OCI-LY7 (cell line): ENCODE measurements around the gene SUPT3H. TPM values are rescaled to one million over a fixed set of nuclear protein-coding genes. Genes with fewer than 3 reads are reported as not detected.

Experiments used
- BruUV-seq: library from RNA; stranded (reverse); fragments of 400-500 nt; replicated peaks from 2 replicates; lab custom pipeline; 2021; lab: Mats Ljungman, UMichigan
- CTCF ChIA-PET: fragments of 300-600 bp; sonication (Branson Sonifier 250); formaldehyde crosslinking; loops from one replicate; lab custom pipeline; 2022; ENCODE audit warnings: antibody characterized with exemption; ENCODE audit not compliant: unreplicated experiment; lab: Charles Lee
- POLR2A ChIA-PET: fragments of 300-600 bp; sonication (Branson Sonifier 250); formaldehyde crosslinking; loops from one replicate; lab custom pipeline; 2022; ENCODE audit warnings: antibody characterized with exemption; lab: Charles Lee
- DNase-seq: peaks from one replicate; pipeline ENCODE4 v3.0.0-alpha.2; 2015; ENCODE audit warnings: low spot score
- H2AFZ ChIP-seq: fragments of 200-600 bp; sonication (generic), shearing (Covaris generic); 2 replicates; pipeline ENCODE4 v1.6.1; 2014; ENCODE audit warnings: mild to moderate bottlenecking, antibody characterized with exemption, low read length, moderate library complexity
- H3K27ac ChIP-seq: fragments of 200-600 bp; sonication (generic); 2 replicates; pipeline ENCODE4 v1.5.1; 2014; ENCODE audit warnings: mixed run types, low read depth, mild to moderate bottlenecking, moderate library complexity, low read length, inconsistent platforms; ENCODE audit not compliant: poor library complexity, severe bottlenecking
- H3K36me3 ChIP-seq: fragments of 200-600 bp; sonication (generic); 2 replicates; pipeline ENCODE4 v1.6.1; 2014; ENCODE audit warnings: mild to moderate bottlenecking, antibody characterized with exemption, low read length, moderate library complexity, mixed read lengths; ENCODE audit not compliant: insufficient read depth
- H3K4me1 ChIP-seq: fragments of 200-600 bp; sonication (generic); 2 replicates; pipeline ENCODE4 v1.5.1; 2014; ENCODE audit warnings: mild to moderate bottlenecking, low read length; ENCODE audit not compliant: insufficient read depth, poor library complexity, severe bottlenecking
- H3K4me2 ChIP-seq: fragments of 200-600 bp; sonication (generic); 2 replicates; pipeline ENCODE4 v1.6.1; 2014; ENCODE audit warnings: mild to moderate bottlenecking, low read length
- H3K4me3 ChIP-seq: fragments of 200-600 bp; sonication (generic); 2 replicates; pipeline ENCODE4 v1.5.1; 2014; ENCODE audit warnings: mild to moderate bottlenecking, low read depth, low read length; ENCODE audit not compliant: poor library complexity, severe bottlenecking
- H3K79me2 ChIP-seq: fragments of 200-600 bp; sonication (generic); 2 replicates; pipeline ENCODE4 v1.6.1; 2016; ENCODE audit warnings: low read depth, mild to moderate bottlenecking, low read length, moderate library complexity, mixed read lengths; ENCODE audit not compliant: insufficient read depth
- H3K9me2 ChIP-seq: fragments of 200-600 bp; sonication (generic); 2 replicates; pipeline ENCODE4 v1.6.1; 2016; ENCODE audit warnings: mild to moderate bottlenecking, low read length, mixed read lengths; ENCODE audit not compliant: insufficient read depth
- H3K9me3 ChIP-seq: fragments of 200-600 bp; sonication (generic); 2 replicates; pipeline ENCODE4 v1.6.1; 2014; ENCODE audit warnings: mild to moderate bottlenecking, mixed run types, low read length, mixed read lengths
- H4K20me1 ChIP-seq: fragments of 200-600 bp; sonication (generic); 2 replicates; pipeline ENCODE4 v1.6.1; 2014; ENCODE audit warnings: mild to moderate bottlenecking, antibody characterized with exemption, low read length, moderate library complexity, mixed read lengths; ENCODE audit not compliant: insufficient read depth
- CTCF ChIP-seq: fragments of 200-600 bp; sonication (generic); conservative IDR thresholded peaks from 2 replicates; pipeline ENCODE4 v1.5.1; 2014; ENCODE audit warnings: mild to moderate bottlenecking, antibody characterized with exemption, low read length, moderate library complexity, mixed read lengths
- EZH2phosphoT487 ChIP-seq: fragments of 200-600 bp; sonication (generic); IDR thresholded peaks from 2 replicates; pipeline ENCODE4 v1.6.1; 2018; ENCODE audit warnings: low read depth, borderline replicate concordance, mild to moderate bottlenecking, mixed run types, antibody characterized with exemption, low read length, moderate library complexity, mixed read lengths
- intact Hi-C: fragments of 100-400 bp; cut with micrococcal nuclease; formaldehyde crosslinking; loops from one replicate; pipeline ENCODE4 v1.10.0; 2022; ENCODE audit not compliant: unreplicated experiment
- total RNA-seq, 2 experiments: library from RNA; depleted of rRNA in 1 of 2; stranded (reverse); fragments of >200 nt in 1 of 2; shearing (Covaris generic) in 1 of 2; gene quantifications; 2 replicates each; pipeline ENCODE4 v1.2.3, GENCODE V29; 2014 to 2022

Gene SUPT3H
- total RNA-seq, 2 experiments from 2014 or later, result 1.1 to 7.1 TPM

GRCh38 chr6:45078432-45078831, 299.3 kb downstream of the SUPT3H start:
- ChIA-PET CTCF (no interaction called here), POLR2A (interaction anchor here (0.8 kb wide), 1 partner anchor 668 kb away, joined by 5 read pairs; no protein-coding TSS in a partner anchor)
- no TSS peak for BruUV-seq
- TF ChIP-seq EZH2phosphoT487 (no peak), CTCF (no peak)
- Histone ChIP-seq H3K9me3 (no peaks in the 10 kb centered on the region), H4K20me1 (no peaks in the 10 kb centered on the region), H3K4me3 (no peak overlapping the region), H3K79me2 (no peaks in the 10 kb centered on the region), H2AFZ (no peak overlapping the region), H3K4me1 (no peaks in the 10 kb centered on the region), H3K27ac (no peak overlapping the region), H3K4me2 (no peak overlapping the region), H3K9me2 (no peaks in the 10 kb centered on the region), H3K36me3 (no peaks in the 10 kb centered on the region)
- intact Hi-C loops, result no loop called here
- DNase-seq, result no peak

DNA sequence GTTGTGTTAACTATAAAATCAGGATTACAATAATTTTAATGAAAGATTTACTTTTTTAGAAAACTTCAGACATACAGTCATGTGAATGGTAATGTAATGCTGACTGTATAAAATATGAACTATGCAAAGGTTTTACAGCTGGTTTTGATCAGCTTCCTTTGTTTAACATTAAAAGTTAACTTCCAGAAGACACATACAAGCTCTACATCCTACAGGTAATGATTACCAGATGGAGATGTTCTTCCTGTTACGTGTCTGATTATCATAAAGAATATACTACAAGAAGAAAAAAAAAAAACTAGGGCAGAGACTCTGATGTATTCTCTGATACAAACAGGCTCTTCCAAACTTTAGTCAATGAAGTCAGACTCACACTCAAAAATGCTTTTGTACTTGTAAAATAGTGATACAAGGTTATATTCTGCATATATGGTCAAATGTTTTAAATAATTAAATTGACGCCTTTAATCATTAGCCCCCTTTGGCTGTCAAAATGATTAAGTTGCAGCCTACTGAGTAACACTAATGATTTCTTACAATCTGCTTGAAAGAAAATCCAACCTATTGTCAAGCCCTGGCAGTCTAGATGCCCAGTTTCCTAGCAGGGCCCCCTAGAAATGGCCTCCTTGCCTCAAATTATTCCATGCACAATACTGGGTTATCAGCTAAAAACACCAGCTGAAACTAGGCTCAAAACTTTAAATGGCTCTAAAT, 301.4 kb downstream of the SUPT3H start:
- Histone ChIP-seq H3K4me3 (no peak overlapping the region), H3K4me1 (no peaks in the 10 kb centered on the region), H2AFZ (no peak overlapping the region), H3K27ac (no peak overlapping the region), H3K4me2 (no peak overlapping the region), H3K9me3 (no peaks in the 10 kb centered on the region), H4K20me1 (no peaks in the 10 kb centered on the region), H3K36me3 (no peaks in the 10 kb centered on the region), H3K79me2 (no peaks in the 10 kb centered on the region), H3K9me2 (no peaks in the 10 kb centered on the region)
- POLR2A ChIA-PET, result no interaction called here
- no peak for DNase-seq
- no TSS peak for BruUV-seq
- intact Hi-C loops, result no loop called here
- TF ChIP-seq CTCF, result no peak
- no peak for TF ChIP-seq EZH2phosphoT487
- CTCF ChIA-PET, result no interaction called here

GRCh38 chr6:45075246-45075645, 302.5 kb downstream of the SUPT3H start:
- no peak overlapping the region for H2AFZ ChIP-seq
- BruUV-seq, result no TSS peak
- no peaks in the 10 kb centered on the region for H3K36me3 ChIP-seq
- intact Hi-C loops, result no loop called here
- no peaks in the 10 kb centered on the region for H3K9me2 ChIP-seq
- H3K4me2 ChIP-seq, result no peak overlapping the region
- no peak overlapping the region for H3K27ac ChIP-seq
- TF ChIP-seq EZH2phosphoT487 (no peak), CTCF (no peak)
- no peak overlapping the region for H3K4me3 ChIP-seq
- ChIA-PET POLR2A (no interaction called here), CTCF (no interaction called here)
- H4K20me1 ChIP-seq, result no peaks in the 10 kb centered on the region
- H3K79me2 ChIP-seq, result no peaks in the 10 kb centered on the region
- no peaks in the 10 kb centered on the region for H3K9me3 ChIP-seq
- no peaks in the 10 kb centered on the region for H3K4me1 ChIP-seq
- no peak for DNase-seq
